DND-41 (cell line): ENCODE results near the gene OLFML2A.

ENCODE experiments used
- ATAC-seq: fragments of 200-7000 bp; cut with Tn5 transposase; 3 replicates; pipeline ENCODE4 v1.9.1; 2021; ENCODE audit warnings: low read depth; ENCODE audit not compliant: insufficient read depth
- DNase-seq: peaks from one replicate; pipeline ENCODE4 v3.0.0-alpha.2; 2020
- H2AFZ ChIP-seq: 2 replicates; pipeline ENCODE4 v1.6.0; 2012; ENCODE audit warnings: low read depth, low read length
- H3K27ac ChIP-seq: 2 replicates; pipeline ENCODE4 v1.5.1; 2012; ENCODE audit warnings: low read length, inconsistent platforms
- H3K27me3 ChIP-seq: fragments of 200-600 bp; sonication (generic); 2 replicates; pipeline ENCODE4 v1.6.0; 2012; ENCODE audit warnings: low read length, mild to moderate bottlenecking, inconsistent platforms; ENCODE audit not compliant: insufficient read depth, poor library complexity
- H3K36me3 ChIP-seq: 2 replicates; pipeline ENCODE4 v1.5.1; 2012; ENCODE audit warnings: low read length, inconsistent platforms; ENCODE audit not compliant: insufficient read depth
- H3K4me1 ChIP-seq: 2 replicates; pipeline ENCODE4 v1.5.1; 2012; ENCODE audit warnings: mild to moderate bottlenecking, low read length; ENCODE audit not compliant: insufficient read depth
- H3K4me2 ChIP-seq: 2 replicates; pipeline ENCODE4 v1.6.0; 2012; ENCODE audit warnings: mild to moderate bottlenecking, moderate library complexity, low read length, inconsistent platforms; ENCODE audit not compliant: insufficient read depth
- H3K4me3 ChIP-seq, 2 experiments: fragments of 200-600 bp in 1 of 2; shearing (Covaris generic) in 1 of 2; 2 replicates each; pipeline ENCODE4 v1.5.1; 2012 to 2016; ENCODE audit warnings: inconsistent platforms in 2 of 2, low read length in 2 of 2, mild to moderate bottlenecking in 2 of 2, low read depth in 1 of 2, moderate library complexity in 1 of 2
- H3K79me2 ChIP-seq: 2 replicates; pipeline ENCODE4 v1.6.0; 2012; ENCODE audit warnings: low read length, inconsistent platforms; ENCODE audit not compliant: insufficient read depth
- H3K9ac ChIP-seq: 2 replicates; pipeline ENCODE4 v1.6.0; 2012; ENCODE audit warnings: low read depth, mild to moderate bottlenecking, inconsistent platforms, low read length, moderate library complexity
- H3K9me3 ChIP-seq: 2 replicates; pipeline ENCODE4 v1.5.1; 2012; ENCODE audit warnings: low read length, moderate library complexity, mild to moderate bottlenecking, inconsistent platforms; ENCODE audit not compliant: insufficient read depth, severe bottlenecking
- H4K20me1 ChIP-seq: 2 replicates; pipeline ENCODE4 v1.6.0; 2012; ENCODE audit warnings: low read length; ENCODE audit not compliant: insufficient read depth
- CTCF ChIP-seq: IDR thresholded peaks from 2 replicates; pipeline ENCODE4 v1.5.1; 2012; ENCODE audit warnings: borderline replicate concordance, low read length, moderate library complexity, mild to moderate bottlenecking; ENCODE audit not compliant: poor library complexity, severe bottlenecking; ENCODE audit errors: extremely low read depth
- EZH2 ChIP-seq: IDR thresholded peaks from 3 replicates; pipeline ENCODE4 v1.6.1; 2012; ENCODE audit warnings: borderline replicate concordance, low read depth, mild to moderate bottlenecking, moderate library complexity, low read length, inconsistent platforms; ENCODE audit not compliant: severe bottlenecking

The OLFML2A gene

GRCh38 chr9:124803911-124804310, 27.0 kb downstream of the OLFML2A start:
- H2AFZ ChIP-seq: no peak overlapping the region
- DNase-seq (no peak), ATAC-seq (no peak)
- TF ChIP-seq CTCF: no peak
- no peak for TF ChIP-seq EZH2
- H3K79me2 ChIP-seq: no peaks in the 10 kb centered on the region
- H3K4me3 ChIP-seq: no peak overlapping the region
- no peaks in the 10 kb centered on the region for H4K20me1 ChIP-seq
- no peaks in the 10 kb centered on the region for H3K9me3 ChIP-seq
- no peak overlapping the region for H3K9ac ChIP-seq
- no peak overlapping the region for H3K27ac ChIP-seq
- no peaks in the 10 kb centered on the region for H3K4me1 ChIP-seq
- H3K4me2 ChIP-seq: no peak overlapping the region
- peaks cover 3% of the 10 kb centered on the region for H3K27me3 ChIP-seq
- H3K36me3 ChIP-seq: no peaks in the 10 kb centered on the region

DNA sequence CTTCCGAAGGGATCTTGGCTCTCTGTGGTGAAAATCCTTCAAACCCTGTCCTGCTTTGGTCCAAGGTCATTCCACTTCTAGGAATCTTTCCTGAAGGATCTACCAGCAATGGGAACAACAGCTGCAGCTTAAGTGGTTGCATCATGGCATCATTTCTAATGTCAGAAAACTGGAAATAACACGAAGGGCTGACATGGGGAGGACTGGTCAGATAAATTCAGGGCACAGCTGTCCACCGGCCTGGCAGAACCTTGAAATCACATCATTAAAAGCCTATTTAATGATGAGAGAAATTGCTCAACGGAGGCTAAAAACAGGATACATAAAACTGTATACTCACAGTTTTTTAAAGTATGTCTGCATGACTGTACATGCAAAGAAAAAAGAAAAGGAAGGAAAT, 28.3 kb downstream of the OLFML2A start:
- no peak for ATAC-seq
- no peaks in the 10 kb centered on the region for H3K4me1 ChIP-seq
- no peaks in the 10 kb centered on the region for H3K36me3 ChIP-seq
- H4K20me1 ChIP-seq: no peaks in the 10 kb centered on the region
- H3K4me3 ChIP-seq: no peak overlapping the region
- no peak overlapping the region for H3K27ac ChIP-seq
- H3K9ac ChIP-seq: no peak overlapping the region
- no peaks in the 10 kb centered on the region for H3K79me2 ChIP-seq
- H3K9me3 ChIP-seq: no peaks in the 10 kb centered on the region
- DNase-seq: no peak
- H3K4me2 ChIP-seq: no peak overlapping the region
- TF ChIP-seq CTCF (no peak), EZH2 (no peak)
- peaks cover 3% of the 10 kb centered on the region for H3K27me3 ChIP-seq
- H2AFZ ChIP-seq: no peak overlapping the region

- TF ChIP-seq EZH2 (no peak), CTCF (no peak)
- no peaks in the 10 kb centered on the region for H3K27me3 ChIP-seq
- no peaks in the 10 kb centered on the region for H3K79me2 ChIP-seq
- no peak overlapping the region for H3K27ac ChIP-seq
- no peak overlapping the region for H2AFZ ChIP-seq
- no peak overlapping the region for H3K4me2 ChIP-seq
- no peak overlapping the region for H3K4me3 ChIP-seq
- no peaks in the 10 kb centered on the region for H3K4me1 ChIP-seq
- ATAC-seq (no peak), DNase-seq (no peak)
- H3K9me3 ChIP-seq: no peaks in the 10 kb centered on the region
- H4K20me1 ChIP-seq: no peaks in the 10 kb centered on the region
- no peak overlapping the region for H3K9ac ChIP-seq
- H3K36me3 ChIP-seq: no peaks in the 10 kb centered on the region
Observed at GRCh38 chr9:124808246-124808956, 31.5 kb downstream of the OLFML2A start.

- H3K79me2 ChIP-seq: no peaks in the 10 kb centered on the region
- DNase-seq: no peak
- no peak overlapping the region for H3K4me3 ChIP-seq
- H2AFZ ChIP-seq: no peak overlapping the region
- no peaks in the 10 kb centered on the region for H3K9me3 ChIP-seq
- no peaks in the 10 kb centered on the region for H3K4me1 ChIP-seq
- H3K36me3 ChIP-seq: no peaks in the 10 kb centered on the region
- TF ChIP-seq CTCF: no peak
- TF ChIP-seq EZH2: no peak
- no peak overlapping the region for H3K9ac ChIP-seq
- no peaks in the 10 kb centered on the region for H3K27me3 ChIP-seq
- ATAC-seq: no peak
- no peak overlapping the region for H3K4me2 ChIP-seq
- no peaks in the 10 kb centered on the region for H4K20me1 ChIP-seq
- no peak overlapping the region for H3K27ac ChIP-seq
Observed at GRCh38 chr9:124809211-124809610, 32.3 kb downstream of the OLFML2A start.
